HL-60 (cell line): ENCODE measurements around the gene SYT9.

Experiments
- CTCF ChIP-seq: IDR thresholded peaks from one replicate; pipeline ENCODE4 v1.5.1; 2011; ENCODE audit warnings: low read length, control low read depth, inconsistent platforms; ENCODE audit not compliant: insufficient read depth
- GABPA ChIP-seq: IDR thresholded peaks from 2 replicates; pipeline ENCODE4 v1.6.1; 2012; ENCODE audit warnings: low read depth
- POLR2AphosphoS5 ChIP-seq: IDR thresholded peaks from 2 replicates; pipeline ENCODE4 v1.6.1; 2012; ENCODE audit warnings: low read depth

GRCh38 chr11:7279676-7280075, 28.0 kb downstream of the SYT9 start:
- TF ChIP-seq POLR2AphosphoS5 (no peak), CTCF (no peak), GABPA (no peak)
